PC-9 (cell line): ENCODE data around the gene COL4A2. TPM values are rescaled to one million over a fixed set of nuclear protein-coding genes. Genes with fewer than 3 reads are reported as not detected.

Experiments used
- BruUV-seq: library from RNA; stranded (reverse); fragments of 400-500 nt; replicated peaks from 2 replicates; lab custom pipeline; 2021; lab: Mats Ljungman, UMichigan
- CTCF ChIA-PET: fragments of 300-600 bp; sonication (Branson Sonifier 250); formaldehyde crosslinking; loops from one replicate; lab custom pipeline; 2022; ENCODE audit warnings: antibody characterized with exemption; lab: Charles Lee
- POLR2A ChIA-PET: fragments of 300-600 bp; sonication (Branson Sonifier 250); formaldehyde crosslinking; loops from one replicate; lab custom pipeline; 2022; ENCODE audit warnings: antibody characterized with exemption; ENCODE audit not compliant: unreplicated experiment; lab: Charles Lee
- DNase-seq, 2 experiments: peaks; one replicate each; pipeline versions ENCODE4 v3.0.0 to v3.0.0-alpha.2; 2015 to 2022; ENCODE audit warnings: mixed read lengths in 1 of 2
- H2AFZ ChIP-seq: fragments of 200-600 bp; sonication (generic); 2 replicates; pipeline ENCODE4 v1.8.1; 2017; ENCODE audit warnings: antibody characterized with exemption
- H3F3A ChIP-seq: fragments of 200-600 bp; sonication (generic); 2 replicates; pipeline ENCODE4 v1.8.1; 2017; ENCODE audit warnings: antibody characterized with exemption, mild to moderate bottlenecking, low read depth; ENCODE audit not compliant: insufficient read depth
- H3K27ac ChIP-seq: fragments of 200-600 bp; sonication (generic); 2 replicates; pipeline ENCODE4 v1.6.1; 2016; ENCODE audit warnings: mixed run types
- H3K27me3 ChIP-seq: fragments of 200-600 bp; sonication (generic); 2 replicates; pipeline ENCODE4 v1.6.1; 2016; ENCODE audit warnings: low read depth, mixed run types; ENCODE audit not compliant: insufficient read depth
- H3K36me3 ChIP-seq: fragments of 200-600 bp; sonication (generic); 2 replicates; pipeline ENCODE4 v1.6.1; 2016; ENCODE audit warnings: low read depth, mixed run types
- H3K4me1 ChIP-seq: fragments of 200-600 bp; sonication (generic); replicated peaks from 2 replicates; pipeline ENCODE4 v1.6.1; 2016; ENCODE audit warnings: mixed run types; ENCODE audit not compliant: insufficient read depth
- H3K4me2 ChIP-seq: fragments of 200-600 bp; sonication (generic); 2 replicates; pipeline ENCODE4 v1.6.1; 2017; ENCODE audit warnings: mixed run types
- H3K4me3 ChIP-seq: fragments of 200-600 bp; sonication (generic); 2 replicates; pipeline ENCODE4 v1.6.1; 2016; ENCODE audit warnings: mixed run types
- H3K79me2 ChIP-seq: fragments of 200-600 bp; sonication (generic); 2 replicates; pipeline ENCODE4 v1.6.1; 2017; ENCODE audit warnings: low read depth, mixed run types
- H3K9me2 ChIP-seq: fragments of 200-600 bp; sonication (generic); 2 replicates; pipeline ENCODE4 v1.8.1; 2017; ENCODE audit warnings: mild to moderate bottlenecking; ENCODE audit not compliant: insufficient read depth
- H3K9me3 ChIP-seq: fragments of 200-600 bp; sonication (generic); 2 replicates; pipeline ENCODE4 v1.8.1; 2016; ENCODE audit warnings: low read depth; ENCODE audit not compliant: insufficient read depth
- H4K20me1 ChIP-seq: fragments of 200-600 bp; sonication (generic); 2 replicates; pipeline ENCODE4 v1.8.1; 2017; ENCODE audit not compliant: insufficient read depth
- EZH2 ChIP-seq: fragments of 200-600 bp; sonication (generic); IDR thresholded peaks from 2 replicates; pipeline ENCODE4 v1.8.0; 2017; ENCODE audit warnings: antibody characterized with exemption, low read depth
- intact Hi-C: fragments of 100-400 bp; cut with micrococcal nuclease; formaldehyde crosslinking; loops from one replicate; pipeline ENCODE4 v1.10.0; 2022; ENCODE audit not compliant: unreplicated experiment
- total RNA-seq: library from RNA; stranded (reverse); gene quantifications from 2 replicates; pipeline ENCODE4 v1.2.3, GENCODE V29; 2021
- TF ChIP-seq, protein P1 (sequence below): fragments of 200-600 bp; sonication (generic); conservative IDR thresholded peaks from 2 replicates; pipeline ENCODE4 v1.6.1; 2017; ENCODE audit warnings: mixed run types, antibody characterized with exemption, mild to moderate bottlenecking, moderate library complexity

The COL4A2 gene
- total RNA-seq, 1 experiment from 2014 or later, result 1.2 TPM

DNA sequence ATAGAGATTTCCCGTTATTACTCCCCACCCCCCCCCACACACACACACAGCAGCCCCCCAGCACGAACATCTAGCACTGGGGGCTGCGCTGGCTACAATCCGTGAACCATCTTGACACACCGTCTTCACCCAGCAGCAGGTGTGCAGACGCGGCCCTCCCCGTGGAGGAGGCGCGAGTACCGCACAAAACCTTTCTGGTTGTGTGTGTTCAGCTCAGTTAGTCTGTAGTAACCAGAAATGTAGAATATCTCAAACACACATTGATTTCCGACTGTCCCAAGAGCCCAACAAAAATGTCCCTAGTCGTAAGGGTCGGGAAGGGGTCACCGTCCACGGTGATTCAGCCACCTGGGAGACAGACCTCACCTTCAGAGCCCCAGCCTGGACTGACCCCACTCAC is 131.7 kb downstream of the COL4A2 start:
- ChIA-PET CTCF (no interaction called here), POLR2A (no interaction called here)
- Histone ChIP-seq H3K9me2 (no peaks in the 10 kb centered on the region), H3K79me2 (no peaks in the 10 kb centered on the region), H3K27me3 (no peaks in the 10 kb centered on the region), H3K9me3 (no peaks in the 10 kb centered on the region), H3K27ac (no peak overlapping the region), H3K36me3 (no peaks in the 10 kb centered on the region), H2AFZ (no peak overlapping the region), H4K20me1 (no peaks in the 10 kb centered on the region), H3K4me3 (no peak overlapping the region), H3K4me2 (no peak overlapping the region), H3F3A (peaks cover 5% of the 10 kb centered on the region), H3K4me1 (peaks cover 23% of the 10 kb centered on the region)
- no TSS peak for BruUV-seq
- DNase-seq, result peak in 1 of 2 experiments; percentile 31
- intact Hi-C loops, result no loop called here
- TF ChIP-seq, protein P1, sequence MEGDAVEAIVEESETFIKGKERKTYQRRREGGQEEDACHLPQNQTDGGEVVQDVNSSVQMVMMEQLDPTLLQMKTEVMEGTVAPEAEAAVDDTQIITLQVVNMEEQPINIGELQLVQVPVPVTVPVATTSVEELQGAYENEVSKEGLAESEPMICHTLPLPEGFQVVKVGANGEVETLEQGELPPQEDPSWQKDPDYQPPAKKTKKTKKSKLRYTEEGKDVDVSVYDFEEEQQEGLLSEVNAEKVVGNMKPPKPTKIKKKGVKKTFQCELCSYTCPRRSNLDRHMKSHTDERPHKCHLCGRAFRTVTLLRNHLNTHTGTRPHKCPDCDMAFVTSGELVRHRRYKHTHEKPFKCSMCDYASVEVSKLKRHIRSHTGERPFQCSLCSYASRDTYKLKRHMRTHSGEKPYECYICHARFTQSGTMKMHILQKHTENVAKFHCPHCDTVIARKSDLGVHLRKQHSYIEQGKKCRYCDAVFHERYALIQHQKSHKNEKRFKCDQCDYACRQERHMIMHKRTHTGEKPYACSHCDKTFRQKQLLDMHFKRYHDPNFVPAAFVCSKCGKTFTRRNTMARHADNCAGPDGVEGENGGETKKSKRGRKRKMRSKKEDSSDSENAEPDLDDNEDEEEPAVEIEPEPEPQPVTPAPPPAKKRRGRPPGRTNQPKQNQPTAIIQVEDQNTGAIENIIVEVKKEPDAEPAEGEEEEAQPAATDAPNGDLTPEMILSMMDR, result no peak
- no peak for TF ChIP-seq EZH2

DNA sequence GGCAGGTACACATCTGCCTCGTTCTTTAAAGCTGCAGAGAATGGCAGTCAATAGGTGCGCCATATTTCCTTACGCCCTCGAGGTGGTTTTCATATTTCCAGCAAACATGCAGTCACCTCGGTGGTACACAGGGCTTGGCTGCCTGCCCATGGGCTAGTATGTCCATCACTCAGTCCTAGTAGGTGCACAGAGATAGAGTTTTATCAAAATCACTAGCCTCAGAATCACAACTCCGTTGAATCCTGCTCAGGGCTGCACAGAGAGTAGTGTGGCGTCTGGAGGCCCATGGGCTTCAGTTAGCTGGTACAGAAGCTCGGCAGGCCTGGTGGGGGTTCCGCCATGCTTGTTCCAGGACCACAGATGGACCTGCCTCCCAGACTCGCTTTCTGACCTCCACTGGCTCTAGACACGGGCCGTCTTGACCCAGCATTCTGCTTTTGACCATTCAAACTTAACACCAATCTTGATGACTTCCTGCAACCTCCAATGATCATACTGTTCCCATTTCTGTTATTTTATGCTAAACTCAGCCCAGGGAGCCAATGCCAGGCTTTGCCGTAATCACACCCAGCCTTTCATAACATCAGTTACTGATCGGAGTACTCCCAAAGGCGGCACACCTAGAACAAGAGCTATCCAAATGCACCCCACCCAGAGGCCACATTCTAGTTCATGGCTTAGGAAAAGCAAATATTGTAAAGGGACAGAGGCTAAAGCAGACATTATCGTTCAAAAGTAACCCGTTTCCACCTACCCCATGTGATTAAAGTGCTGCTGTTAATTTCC is 134.1 kb downstream of the COL4A2 start:
- no peak overlapping the region for H3K4me3 ChIP-seq
- no peak overlapping the region for H2AFZ ChIP-seq
- H3F3A ChIP-seq, result peaks cover 6% of the 10 kb centered on the region
- no TSS peak for BruUV-seq
- ChIA-PET CTCF (interaction anchor here (0.5 to 0.7 kb wide), 2 partner anchors 326 to 775 kb away, joined by 10 to 13 read pairs; no protein-coding TSS in a partner anchor), POLR2A (no interaction called here)
- no peaks in the 10 kb centered on the region for H3K36me3 ChIP-seq
- H3K27me3 ChIP-seq, result no peaks in the 10 kb centered on the region
- no peaks in the 10 kb centered on the region for H3K79me2 ChIP-seq
- TF ChIP-seq, protein P1, result no peak
- no peak for TF ChIP-seq EZH2
- DNase-seq, result no peak
- no peaks in the 10 kb centered on the region for H4K20me1 ChIP-seq
- no peak overlapping the region for H3K27ac ChIP-seq
- peaks cover 46% of the 10 kb centered on the region for H3K4me1 ChIP-seq
- intact Hi-C loops, result loop anchor here (10.0 kb wide), 5 partner anchors 474 to 1526 kb away; partner anchors contain the start of genes ANKRD10 and IRS2
- H3K4me2 ChIP-seq, result no peak overlapping the region
- no peaks in the 10 kb centered on the region for H3K9me3 ChIP-seq
- H3K9me2 ChIP-seq, result no peaks in the 10 kb centered on the region

DNA sequence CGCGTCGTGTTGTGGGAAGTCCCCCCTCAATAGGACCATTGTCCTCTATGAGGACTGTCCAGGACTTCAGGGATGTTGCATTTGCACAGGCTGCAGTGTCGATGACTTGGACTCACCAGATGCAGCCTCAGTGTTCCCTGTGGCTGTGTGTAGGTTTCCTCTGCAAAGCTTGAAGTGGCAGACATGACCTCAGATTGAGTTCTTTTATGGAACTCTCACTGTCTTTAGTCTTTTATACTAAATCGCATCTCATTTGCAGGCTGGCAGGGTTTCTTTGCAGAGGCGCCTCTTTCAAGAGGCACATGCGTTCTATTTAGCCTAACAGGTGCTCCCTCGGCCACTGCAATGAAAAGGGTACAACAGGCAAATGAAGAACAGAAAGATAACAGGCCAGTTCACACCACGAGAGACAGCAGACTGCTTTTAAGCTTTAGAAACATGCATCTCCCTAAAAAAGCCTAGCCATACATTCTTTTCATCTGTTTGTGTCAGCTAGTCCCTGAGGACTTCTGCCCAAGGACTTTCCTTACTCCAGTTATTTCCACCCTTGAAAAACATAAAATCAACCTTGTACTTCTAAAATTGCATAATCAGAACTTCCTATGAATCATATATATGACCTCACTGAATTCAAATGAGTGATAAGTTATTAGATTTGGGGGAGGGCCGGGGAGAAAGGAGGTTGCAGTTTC is 136.0 kb downstream of the COL4A2 start:
- Histone ChIP-seq H3K27ac (no peak overlapping the region), H4K20me1 (no peaks in the 10 kb centered on the region), H3K4me1 (peaks cover 65% of the 10 kb centered on the region), H3K9me3 (no peaks in the 10 kb centered on the region), H3K9me2 (no peaks in the 10 kb centered on the region), H3K4me2 (peak overlapping the region; percentile 48), H3K27me3 (no peaks in the 10 kb centered on the region), H2AFZ (no peak overlapping the region), H3K36me3 (no peaks in the 10 kb centered on the region), H3K4me3 (no peak overlapping the region), H3F3A (peaks cover 19% of the 10 kb centered on the region), H3K79me2 (no peaks in the 10 kb centered on the region)
- no TSS peak for BruUV-seq
- ChIA-PET CTCF (interaction anchor here (0.6 to 0.9 kb wide), 2 partner anchors 129 to 1291 kb away, joined by 3 read pairs; no protein-coding TSS in a partner anchor), POLR2A (no interaction called here)
- DNase-seq, result peak in 1 of 2 experiments; percentile 79
- intact Hi-C loops, result loop anchor here (10.0 kb wide), 5 partner anchors 472 to 1528 kb away; partner anchors contain the start of genes ANKRD10 and IRS2
- TF ChIP-seq EZH2, result no peak
- TF ChIP-seq, protein P1, result no peak
